Stimulated activated memory B cell treated with anti-CD40 and anti-IgM and Interleukin-4, amounts not matched to agents 10 μg/mL and 1 μg/mL and 100 μg/mL, for 72 hours (primary cell): ENCODE measurements around the gene GNB3.
"Not testable (repeated sequence)": the region's sequence is repeated elsewhere in the genome, so short reads cannot be mapped to it uniquely, and the experiment has no call there.

Experiments used
- ATAC-seq: fragments of 150-1000 bp; cut with Tn5 transposase; 2 replicates; pipeline ENCODE4 v1.10.0; 2021
- H3K27ac Mint-ChIP-seq: one replicate; pipeline ENCODE4 v1.8.0; 2022; ENCODE audit warnings: mild to moderate bottlenecking, mixed read lengths
- H3K27me3 Mint-ChIP-seq: one replicate; pipeline ENCODE4 v1.8.0; 2022; ENCODE audit warnings: mixed read lengths
- H3K36me3 Mint-ChIP-seq: one replicate; pipeline ENCODE4 v1.8.0; 2022; ENCODE audit warnings: mixed read lengths
- H3K4me1 Mint-ChIP-seq: one replicate; pipeline ENCODE4 v1.8.0; 2022; ENCODE audit warnings: mixed read lengths
- H3K4me3 Mint-ChIP-seq: one replicate; pipeline ENCODE4 v1.8.0; 2022; ENCODE audit warnings: mild to moderate bottlenecking, moderate library complexity, mixed read lengths
- H3K9me3 Mint-ChIP-seq: one replicate; pipeline ENCODE4 v1.8.0; 2022; ENCODE audit warnings: mixed read lengths

GNB3 gene

GRCh38 chr12:6869049-6870021 lies 28.6 kb downstream of the GNB3 start:
- Mint-ChIP-seq H3K4me3 (peak overlapping the region; percentile 93), H3K27me3 (no peaks in the 10 kb centered on the region), H3K4me1 (peaks cover 71% of the 10 kb centered on the region), H3K36me3 (peaks cover 43% of the 10 kb centered on the region), H3K9me3 (no peaks in the 10 kb centered on the region), H3K27ac (peak overlapping the region; percentile 87)
- no peak for ATAC-seq

GRCh38 chr12:6870304-6870703 lies 29.6 kb downstream of the GNB3 start:
- H3K27ac Mint-ChIP-seq, H3K27me3 Mint-ChIP-seq, H3K4me3 Mint-ChIP-seq, H3K9me3 Mint-ChIP-seq, ATAC-seq: not testable (repeated sequence)
- Mint-ChIP-seq H3K4me1 (peaks cover 77% of the 10 kb centered on the region), H3K36me3 (peaks cover 34% of the 10 kb centered on the region)

GRCh38 chr12:6871052-6871957 lies 30.6 kb downstream of the GNB3 start:
- peaks cover 29% of the 10 kb centered on the region for H3K36me3 Mint-ChIP-seq
- H3K4me1 Mint-ChIP-seq: peaks cover 75% of the 10 kb centered on the region
- no peaks in the 10 kb centered on the region for H3K9me3 Mint-ChIP-seq
- peak overlapping the region; percentile 92 for H3K27ac Mint-ChIP-seq
- no peak for ATAC-seq
- peak overlapping the region; percentile 99 for H3K4me3 Mint-ChIP-seq
- H3K27me3 Mint-ChIP-seq: no peaks in the 10 kb centered on the region

- peak; percentile 71 for ATAC-seq
- Mint-ChIP-seq H3K27ac (peak overlapping the region; percentile 92), H3K4me3 (peak overlapping the region; percentile 99), H3K9me3 (no peaks in the 10 kb centered on the region), H3K27me3 (no peaks in the 10 kb centered on the region), H3K4me1 (peaks cover 68% of the 10 kb centered on the region), H3K36me3 (peaks cover 37% of the 10 kb centered on the region)
These were observed 31.6 kb downstream of the GNB3 start for GRCh38 chr12:6872073-6873048.

GRCh38 chr12:6873094-6874014 lies 32.6 kb downstream of the GNB3 start, which contains the start of gene SPSB2:
Gene SPSB2, minus strand, starts transcription at chr12:6873303. Its CDS starts 402 bp downstream, at chr12:6872901.
- Mint-ChIP-seq H3K27ac (peak within 1 kb of the TSS; percentile 92), H3K36me3 (peaks cover 39% of the 10 kb centered on the region), H3K4me3 (peak within 1 kb of the TSS; percentile 99), H3K4me1 (peaks cover 63% of the 10 kb centered on the region), H3K9me3 (no peaks in the 10 kb centered on the region), H3K27me3 (no peaks in the 10 kb centered on the region)
- peak; percentile 94 for ATAC-seq

- not testable (repeated sequence) for ATAC-seq, H3K9me3 Mint-ChIP-seq, H3K27me3 Mint-ChIP-seq
- Mint-ChIP-seq H3K27ac (peak overlapping the region; percentile 92), H3K4me3 (peak overlapping the region; percentile 99), H3K4me1 (peaks cover 57% of the 10 kb centered on the region), H3K36me3 (peaks cover 33% of the 10 kb centered on the region)
These were observed 33.3 kb downstream of the GNB3 start for GRCh38 chr12:6874015-6874368.

GRCh38 chr12:6879824-6880223 lies 39.1 kb downstream of the GNB3 start:
- H3K4me1 Mint-ChIP-seq, H3K9me3 Mint-ChIP-seq, H3K4me3 Mint-ChIP-seq, ATAC-seq, H3K27ac Mint-ChIP-seq, H3K27me3 Mint-ChIP-seq: not testable (repeated sequence)
- peaks cover 18% of the 10 kb centered on the region for H3K36me3 Mint-ChIP-seq

- H3K4me1 Mint-ChIP-seq: no peaks in the 10 kb centered on the region
- ATAC-seq: no peak
- no peaks in the 10 kb centered on the region for H3K27me3 Mint-ChIP-seq
- H3K4me3 Mint-ChIP-seq: no peak overlapping the region
- H3K36me3 Mint-ChIP-seq: no peaks in the 10 kb centered on the region
- no peak overlapping the region for H3K27ac Mint-ChIP-seq
- no peaks in the 10 kb centered on the region for H3K9me3 Mint-ChIP-seq
These were observed 42.5 kb downstream of the GNB3 start for GRCh38 chr12:6883252-6883651.

GRCh38 chr12:6883683-6884082 lies 43.0 kb downstream of the GNB3 start:
- Mint-ChIP-seq H3K27me3 (no peaks in the 10 kb centered on the region), H3K36me3 (no peaks in the 10 kb centered on the region), H3K27ac (no peak overlapping the region), H3K4me3 (no peak overlapping the region), H3K9me3 (no peaks in the 10 kb centered on the region), H3K4me1 (no peaks in the 10 kb centered on the region)
- ATAC-seq: no peak

- Mint-ChIP-seq H3K9me3 (no peaks in the 10 kb centered on the region), H3K27ac (no peak overlapping the region), H3K4me3 (no peak overlapping the region), H3K36me3 (no peaks in the 10 kb centered on the region), H3K4me1 (no peaks in the 10 kb centered on the region), H3K27me3 (no peaks in the 10 kb centered on the region)
- ATAC-seq: no peak
These were observed 43.8 kb downstream of the GNB3 start for GRCh38 chr12:6884539-6884938.

GRCh38 chr12:6886206-6886999 lies 45.7 kb downstream of the GNB3 start:
- H3K4me1 Mint-ChIP-seq: peaks cover 11% of the 10 kb centered on the region
- H3K27me3 Mint-ChIP-seq, H3K27ac Mint-ChIP-seq, ATAC-seq, H3K4me3 Mint-ChIP-seq, H3K36me3 Mint-ChIP-seq, H3K9me3 Mint-ChIP-seq: not testable (repeated sequence)

GRCh38 chr12:6887460-6887859 lies 46.7 kb downstream of the GNB3 start:
- Mint-ChIP-seq H3K9me3 (no peaks in the 10 kb centered on the region), H3K4me3 (no peak overlapping the region), H3K27me3 (no peaks in the 10 kb centered on the region), H3K36me3 (no peaks in the 10 kb centered on the region), H3K4me1 (peaks cover 16% of the 10 kb centered on the region), H3K27ac (no peak overlapping the region)
- ATAC-seq: no peak

GRCh38 chr12:6888360-6888759 lies 47.6 kb downstream of the GNB3 start:
- no peak for ATAC-seq
- H3K27me3 Mint-ChIP-seq: no peaks in the 10 kb centered on the region
- peaks cover 16% of the 10 kb centered on the region for H3K4me1 Mint-ChIP-seq
- no peak overlapping the region for H3K27ac Mint-ChIP-seq
- H3K9me3 Mint-ChIP-seq: no peaks in the 10 kb centered on the region
- no peak overlapping the region for H3K4me3 Mint-ChIP-seq
- no peaks in the 10 kb centered on the region for H3K36me3 Mint-ChIP-seq
